Loucy (cell line): Measurements from ENCODE around the gene IGSF5.

Source experiments
- H2AFZ ChIP-seq: fragments of 200-600 bp; sonication (generic); 2 replicates; pipeline ENCODE4 v1.6.0; 2016; ENCODE audit warnings: antibody characterized with exemption, mild to moderate bottlenecking, low read length, moderate library complexity
- H3F3A ChIP-seq: fragments of 200-600 bp; 2 replicates; pipeline ENCODE4 v1.6.0; 2016; ENCODE audit warnings: antibody characterized with exemption, low read depth, mild to moderate bottlenecking
- H3K27me3 ChIP-seq: fragments of 200-600 bp; sonication (generic); 2 replicates; pipeline ENCODE4 v1.6.1; 2014; ENCODE audit warnings: low read length, mild to moderate bottlenecking; ENCODE audit not compliant: insufficient read depth, poor library complexity, severe bottlenecking
- H3K36me3 ChIP-seq: fragments of 200-600 bp; sonication (generic); 2 replicates; pipeline ENCODE4 v1.6.1; 2016; ENCODE audit warnings: low read length; ENCODE audit not compliant: insufficient read depth
- H3K4me1 ChIP-seq: fragments of 200-600 bp; sonication (generic); 2 replicates; pipeline ENCODE4 v1.5.1; 2014; ENCODE audit warnings: low read length, mild to moderate bottlenecking; ENCODE audit not compliant: insufficient read depth, poor library complexity, severe bottlenecking
- H3K4me2 ChIP-seq: fragments of 200-600 bp; sonication (generic); 2 replicates; pipeline ENCODE4 v1.6.0; 2014; ENCODE audit warnings: antibody characterized with exemption, low read length, low read depth, mild to moderate bottlenecking; ENCODE audit not compliant: poor library complexity, severe bottlenecking
- H3K4me3 ChIP-seq: fragments of 200-600 bp; sonication (generic); 2 replicates; pipeline ENCODE4 v1.5.1; 2014; ENCODE audit warnings: low read length, mild to moderate bottlenecking, mixed read lengths; ENCODE audit not compliant: poor library complexity, severe bottlenecking
- H3K79me2 ChIP-seq: fragments of 200-600 bp; sonication (generic); 2 replicates; pipeline ENCODE4 v1.6.1; 2014; ENCODE audit warnings: low read length; ENCODE audit not compliant: insufficient read depth
- H3K9ac ChIP-seq: fragments of 200-600 bp; sonication (generic); 2 replicates; pipeline ENCODE4 v1.6.0; 2014; ENCODE audit warnings: mild to moderate bottlenecking, low read depth, low read length, moderate library complexity; ENCODE audit not compliant: poor library complexity, severe bottlenecking
- H3K9me2 ChIP-seq: fragments of 200-600 bp; sonication (generic); replicated peaks from 2 replicates; pipeline ENCODE4 v1.6.1; 2016; ENCODE audit warnings: low read depth, low read length, mixed read lengths
- H3K9me3 ChIP-seq: fragments of 200-600 bp; sonication (generic); 2 replicates; pipeline ENCODE4 v1.6.1; 2014; ENCODE audit warnings: mild to moderate bottlenecking, antibody characterized with exemption, low read length, low read depth; ENCODE audit not compliant: insufficient read depth
- H4K20me1 ChIP-seq: fragments of 200-600 bp; sonication (generic); 2 replicates; pipeline ENCODE4 v1.6.0; 2014; ENCODE audit warnings: antibody characterized with exemption, low read length, mild to moderate bottlenecking; ENCODE audit not compliant: insufficient read depth, poor library complexity, severe bottlenecking
- EZH2phosphoT487 ChIP-seq: fragments of 200-600 bp; IDR thresholded peaks from 2 replicates; pipeline ENCODE4 v1.6.1; 2018; ENCODE audit warnings: antibody characterized with exemption, mild to moderate bottlenecking, moderate library complexity, borderline replicate concordance
- TF ChIP-seq, protein P1 (sequence below): fragments of 200-600 bp; sonication (generic); conservative IDR thresholded peaks from 2 replicates; pipeline ENCODE4 v1.5.1; 2014; ENCODE audit warnings: mild to moderate bottlenecking, antibody characterized with exemption, low read length

Gene IGSF5

DNA sequence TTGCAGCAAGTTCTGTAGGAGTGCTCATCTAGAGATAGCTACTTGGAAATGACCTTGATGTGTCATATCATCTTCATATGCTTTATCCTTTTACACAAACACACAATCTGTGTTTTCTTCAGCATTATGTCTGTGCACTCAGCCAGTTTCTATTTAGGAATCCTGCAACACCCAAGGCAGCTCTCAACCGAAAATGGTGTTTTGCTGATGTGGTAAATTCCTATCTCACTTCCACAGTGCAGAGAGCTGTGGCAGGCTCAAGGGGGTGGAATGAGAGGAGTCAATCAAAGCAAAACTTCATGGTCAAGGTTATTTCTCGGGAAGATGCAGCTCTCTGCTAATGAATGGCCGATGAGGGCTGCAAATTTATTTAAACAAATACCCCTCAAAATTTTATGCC is 59.3 kb downstream of the IGSF5 start:
- H3K79me2 ChIP-seq: no peaks in the 10 kb centered on the region
- no peak overlapping the region for H3K4me2 ChIP-seq
- H3K36me3 ChIP-seq: no peaks in the 10 kb centered on the region
- H4K20me1 ChIP-seq: no peaks in the 10 kb centered on the region
- no peaks in the 10 kb centered on the region for H3K4me1 ChIP-seq
- H2AFZ ChIP-seq: no peak overlapping the region
- TF ChIP-seq, protein P1, sequence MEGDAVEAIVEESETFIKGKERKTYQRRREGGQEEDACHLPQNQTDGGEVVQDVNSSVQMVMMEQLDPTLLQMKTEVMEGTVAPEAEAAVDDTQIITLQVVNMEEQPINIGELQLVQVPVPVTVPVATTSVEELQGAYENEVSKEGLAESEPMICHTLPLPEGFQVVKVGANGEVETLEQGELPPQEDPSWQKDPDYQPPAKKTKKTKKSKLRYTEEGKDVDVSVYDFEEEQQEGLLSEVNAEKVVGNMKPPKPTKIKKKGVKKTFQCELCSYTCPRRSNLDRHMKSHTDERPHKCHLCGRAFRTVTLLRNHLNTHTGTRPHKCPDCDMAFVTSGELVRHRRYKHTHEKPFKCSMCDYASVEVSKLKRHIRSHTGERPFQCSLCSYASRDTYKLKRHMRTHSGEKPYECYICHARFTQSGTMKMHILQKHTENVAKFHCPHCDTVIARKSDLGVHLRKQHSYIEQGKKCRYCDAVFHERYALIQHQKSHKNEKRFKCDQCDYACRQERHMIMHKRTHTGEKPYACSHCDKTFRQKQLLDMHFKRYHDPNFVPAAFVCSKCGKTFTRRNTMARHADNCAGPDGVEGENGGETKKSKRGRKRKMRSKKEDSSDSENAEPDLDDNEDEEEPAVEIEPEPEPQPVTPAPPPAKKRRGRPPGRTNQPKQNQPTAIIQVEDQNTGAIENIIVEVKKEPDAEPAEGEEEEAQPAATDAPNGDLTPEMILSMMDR: no peak
- TF ChIP-seq EZH2phosphoT487: no peak
- no peaks in the 10 kb centered on the region for H3K9me2 ChIP-seq
- H3K4me3 ChIP-seq: no peak overlapping the region
- H3F3A ChIP-seq: no peaks in the 10 kb centered on the region
- H3K9me3 ChIP-seq: no peaks in the 10 kb centered on the region; the same call in 1 of the 2 replicates
- H3K9ac ChIP-seq: no peak overlapping the region
- H3K27me3 ChIP-seq: no peaks in the 10 kb centered on the region

DNA sequence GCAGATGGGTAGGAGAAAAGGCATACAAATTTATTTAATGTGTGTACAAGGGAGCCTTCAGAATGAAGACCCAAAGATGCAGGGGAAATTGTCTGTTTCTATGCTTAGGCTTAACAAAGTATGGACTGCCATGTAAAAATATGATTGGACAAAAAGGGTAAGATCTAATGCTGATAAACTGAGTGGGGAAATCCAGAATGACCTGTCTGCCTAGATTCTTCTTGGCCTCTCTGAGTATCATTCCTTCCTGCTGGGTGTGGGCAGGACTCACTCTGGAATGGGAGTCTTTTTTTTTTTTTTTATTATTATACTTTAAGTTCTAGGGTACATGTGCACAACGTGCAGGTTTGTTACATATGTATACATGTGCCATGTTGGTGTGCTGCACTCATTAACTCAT is 61.0 kb downstream of the IGSF5 start:
- no peak for TF ChIP-seq EZH2phosphoT487
- TF ChIP-seq, protein P1: no peak
- Histone ChIP-seq H3F3A (no peaks in the 10 kb centered on the region), H3K9me2 (no peaks in the 10 kb centered on the region), H4K20me1 (no peaks in the 10 kb centered on the region), H3K4me1 (no peaks in the 10 kb centered on the region), H3K9ac (no peak overlapping the region), H3K36me3 (no peaks in the 10 kb centered on the region), H2AFZ (no peak overlapping the region), H3K27me3 (no peaks in the 10 kb centered on the region), H3K9me3 (no peaks in the 10 kb centered on the region; the same call in 1 of the 2 replicates), H3K4me3 (no peak overlapping the region), H3K79me2 (no peaks in the 10 kb centered on the region), H3K4me2 (no peak overlapping the region)

DNA sequence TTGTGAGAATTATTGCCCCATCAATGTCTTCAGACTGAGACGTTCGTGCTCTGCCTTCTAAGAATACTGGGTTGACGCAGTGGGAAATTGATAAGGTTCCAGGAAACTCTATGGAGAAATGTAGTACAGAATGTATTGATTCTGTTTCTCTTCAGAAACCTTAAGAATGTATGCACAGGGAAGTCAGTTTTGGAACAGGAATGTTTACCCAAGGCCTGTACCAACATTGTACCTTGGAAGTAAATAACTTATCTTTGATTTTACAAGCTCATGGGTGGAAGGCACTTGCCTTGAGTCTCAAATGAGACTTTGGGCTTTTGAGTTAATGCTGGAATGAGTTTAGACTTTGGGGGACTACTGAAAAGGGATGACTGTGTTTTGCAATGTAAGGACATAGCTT is 62.8 kb downstream of the IGSF5 start:
- Histone ChIP-seq H3K4me2 (no peak overlapping the region), H3K9me3 (no peaks in the 10 kb centered on the region; the same call in 1 of the 2 replicates), H3F3A (no peaks in the 10 kb centered on the region), H3K27me3 (no peaks in the 10 kb centered on the region), H4K20me1 (no peaks in the 10 kb centered on the region), H3K9me2 (no peaks in the 10 kb centered on the region), H3K4me3 (no peak overlapping the region), H3K9ac (no peak overlapping the region), H2AFZ (no peak overlapping the region), H3K4me1 (no peaks in the 10 kb centered on the region), H3K79me2 (no peaks in the 10 kb centered on the region), H3K36me3 (no peaks in the 10 kb centered on the region)
- TF ChIP-seq, protein P1: no peak
- no peak for TF ChIP-seq EZH2phosphoT487
